HTERT RPE-1 (cell line): ENCODE measurements around the gene FREM2.

Experiments used
- in situ Hi-C: fragments of 300-500 bp; cut with MboI; formaldehyde crosslinking; loops from 4 replicates; pipeline ENCODE4 v1.14.3; 2020; ENCODE audit warnings: low sequenced_read_pairs

Gene FREM2, protein sequence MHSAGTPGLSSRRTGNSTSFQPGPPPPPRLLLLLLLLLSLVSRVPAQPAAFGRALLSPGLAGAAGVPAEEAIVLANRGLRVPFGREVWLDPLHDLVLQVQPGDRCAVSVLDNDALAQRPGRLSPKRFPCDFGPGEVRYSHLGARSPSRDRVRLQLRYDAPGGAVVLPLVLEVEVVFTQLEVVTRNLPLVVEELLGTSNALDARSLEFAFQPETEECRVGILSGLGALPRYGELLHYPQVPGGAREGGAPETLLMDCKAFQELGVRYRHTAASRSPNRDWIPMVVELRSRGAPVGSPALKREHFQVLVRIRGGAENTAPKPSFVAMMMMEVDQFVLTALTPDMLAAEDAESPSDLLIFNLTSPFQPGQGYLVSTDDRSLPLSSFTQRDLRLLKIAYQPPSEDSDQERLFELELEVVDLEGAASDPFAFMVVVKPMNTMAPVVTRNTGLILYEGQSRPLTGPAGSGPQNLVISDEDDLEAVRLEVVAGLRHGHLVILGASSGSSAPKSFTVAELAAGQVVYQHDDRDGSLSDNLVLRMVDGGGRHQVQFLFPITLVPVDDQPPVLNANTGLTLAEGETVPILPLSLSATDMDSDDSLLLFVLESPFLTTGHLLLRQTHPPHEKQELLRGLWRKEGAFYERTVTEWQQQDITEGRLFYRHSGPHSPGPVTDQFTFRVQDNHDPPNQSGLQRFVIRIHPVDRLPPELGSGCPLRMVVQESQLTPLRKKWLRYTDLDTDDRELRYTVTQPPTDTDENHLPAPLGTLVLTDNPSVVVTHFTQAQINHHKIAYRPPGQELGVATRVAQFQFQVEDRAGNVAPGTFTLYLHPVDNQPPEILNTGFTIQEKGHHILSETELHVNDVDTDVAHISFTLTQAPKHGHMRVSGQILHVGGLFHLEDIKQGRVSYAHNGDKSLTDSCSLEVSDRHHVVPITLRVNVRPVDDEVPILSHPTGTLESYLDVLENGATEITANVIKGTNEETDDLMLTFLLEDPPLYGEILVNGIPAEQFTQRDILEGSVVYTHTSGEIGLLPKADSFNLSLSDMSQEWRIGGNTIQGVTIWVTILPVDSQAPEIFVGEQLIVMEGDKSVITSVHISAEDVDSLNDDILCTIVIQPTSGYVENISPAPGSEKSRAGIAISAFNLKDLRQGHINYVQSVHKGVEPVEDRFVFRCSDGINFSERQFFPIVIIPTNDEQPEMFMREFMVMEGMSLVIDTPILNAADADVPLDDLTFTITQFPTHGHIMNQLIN (N-terminal part only)

DNA sequence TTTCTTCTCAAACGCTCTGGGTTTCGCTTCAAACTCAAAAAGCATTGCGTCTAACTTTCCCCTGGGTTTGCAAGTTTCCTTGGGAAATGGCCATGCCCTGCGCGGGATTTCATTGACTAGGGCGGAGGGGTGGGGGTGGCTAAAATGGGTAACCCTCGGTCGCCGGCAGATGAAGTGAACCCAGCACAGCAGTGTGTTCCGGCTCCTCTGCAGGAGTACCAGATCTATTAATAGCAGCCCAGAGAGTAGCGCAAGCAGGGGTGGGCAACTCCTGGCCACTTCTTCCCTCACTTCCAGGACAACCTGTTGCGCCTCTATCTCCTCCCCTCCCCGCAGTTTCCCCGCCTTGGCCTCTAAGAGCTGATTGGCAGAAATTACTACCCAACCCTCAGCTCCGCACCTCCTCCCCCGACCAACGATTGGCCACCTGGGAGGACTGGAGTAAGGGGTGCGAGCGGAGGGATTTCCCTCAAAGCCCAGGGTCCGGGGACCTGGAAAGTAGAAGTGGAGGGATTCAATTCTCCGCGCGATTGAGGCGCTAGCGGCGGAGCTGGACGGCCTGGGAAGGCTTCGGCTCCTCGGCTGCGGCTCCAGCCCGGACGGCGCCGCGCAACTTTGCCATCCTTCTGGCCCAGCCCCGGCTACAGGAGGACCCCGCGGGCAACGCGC is at the start of gene FREM2:
FREM2 (plus strand) TSS at position 501 of the 669 bp plus-strand sequence. CDS start 268 bp downstream, outside the sequence.
- in situ Hi-C loops = no loop called here

DNA sequence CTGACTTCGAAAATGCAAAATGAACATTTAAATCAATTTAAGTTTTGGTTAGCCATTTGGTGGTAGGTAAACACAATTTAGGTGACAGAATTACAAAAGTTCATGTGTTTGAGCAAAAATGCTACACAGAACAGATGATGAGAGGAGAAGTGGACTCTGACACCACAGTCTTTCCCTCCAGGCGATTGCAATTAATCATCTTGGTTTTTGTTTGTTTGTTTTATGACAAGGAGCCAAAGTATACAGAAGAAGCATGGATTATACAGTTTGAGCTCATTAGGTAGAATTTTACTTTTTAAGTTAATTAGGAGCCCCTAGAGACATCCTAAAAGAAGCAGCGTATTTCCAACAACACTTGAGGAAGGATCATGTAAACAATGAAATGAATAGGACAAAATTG is 49.3 kb upstream of the FREM2 start:
- in situ Hi-C loops = no loop called here

DNA sequence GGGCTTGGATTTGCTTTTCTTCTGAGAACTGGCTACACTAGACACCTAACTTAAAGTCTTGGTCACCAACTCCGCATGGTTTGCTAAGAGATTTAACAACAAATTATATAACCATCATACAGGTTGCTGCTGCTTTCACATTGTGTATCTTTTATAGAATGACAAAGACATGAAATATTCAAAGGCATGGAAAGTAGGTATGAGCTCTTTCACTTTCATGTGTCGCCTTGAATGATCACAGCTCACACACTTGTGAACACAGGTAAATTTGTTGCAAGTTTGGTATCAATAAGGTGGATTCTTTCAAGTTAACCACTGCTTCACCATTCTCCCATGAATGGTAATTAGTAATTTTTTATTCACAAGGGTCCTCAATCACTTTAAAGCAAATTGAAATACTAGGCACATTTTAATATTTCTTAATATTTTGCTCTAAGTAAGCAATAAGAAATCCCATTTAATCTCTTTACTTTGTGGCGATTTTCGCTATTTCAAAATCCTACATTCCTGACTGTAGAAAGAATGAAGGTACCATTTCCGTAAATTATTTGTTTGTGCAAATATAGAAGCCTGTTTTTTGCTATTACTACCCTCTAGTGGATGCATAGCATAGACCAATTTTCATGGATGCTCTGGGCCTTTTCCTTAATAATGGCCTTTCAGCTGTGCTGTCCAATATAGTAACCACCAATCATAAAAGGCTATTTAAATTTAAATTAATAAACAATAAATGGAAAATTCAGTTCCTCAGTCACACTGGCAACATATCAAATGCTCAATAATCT is 45.5 kb upstream of the FREM2 start:
- in situ Hi-C loops = no loop called here

DNA sequence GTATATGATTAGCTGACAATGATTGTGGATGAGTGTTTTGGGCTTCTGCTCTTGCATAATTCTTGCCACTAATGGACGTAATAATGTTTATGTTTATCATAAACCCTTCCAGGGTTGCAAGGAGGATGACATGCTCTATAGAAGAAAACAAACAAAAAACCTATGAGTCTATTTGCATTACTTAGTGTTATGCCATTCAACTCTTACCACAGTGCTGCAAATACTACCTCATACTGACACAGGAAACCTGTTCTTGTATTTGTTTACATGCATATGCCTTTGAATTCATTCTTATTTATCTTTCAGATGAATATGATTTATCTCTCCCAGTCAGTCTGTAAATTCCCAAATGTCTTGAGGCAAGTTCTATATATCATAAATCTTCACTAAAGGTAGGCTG is 39.6 kb upstream of the FREM2 start:
- in situ Hi-C loops = no loop called here

DNA sequence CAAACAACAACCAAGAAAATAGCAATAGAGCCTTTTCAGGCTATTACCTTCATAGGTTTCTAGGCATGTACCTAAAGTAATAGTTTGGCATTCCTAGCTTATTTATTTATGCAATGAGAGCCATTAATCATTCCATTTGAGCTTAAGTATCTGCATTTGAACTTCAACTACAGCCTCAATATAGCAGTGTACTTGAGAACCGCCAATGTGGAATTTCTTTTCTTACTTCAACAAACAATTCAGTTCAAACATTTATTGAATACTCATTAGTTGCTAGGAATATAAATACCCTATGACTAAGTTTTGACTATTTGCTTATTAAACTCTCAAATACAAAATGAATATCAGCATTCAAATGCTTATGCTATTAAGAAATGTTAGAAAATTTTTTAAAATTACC is 38.0 kb upstream of the FREM2 start:
- in situ Hi-C loops = no loop called here

DNA sequence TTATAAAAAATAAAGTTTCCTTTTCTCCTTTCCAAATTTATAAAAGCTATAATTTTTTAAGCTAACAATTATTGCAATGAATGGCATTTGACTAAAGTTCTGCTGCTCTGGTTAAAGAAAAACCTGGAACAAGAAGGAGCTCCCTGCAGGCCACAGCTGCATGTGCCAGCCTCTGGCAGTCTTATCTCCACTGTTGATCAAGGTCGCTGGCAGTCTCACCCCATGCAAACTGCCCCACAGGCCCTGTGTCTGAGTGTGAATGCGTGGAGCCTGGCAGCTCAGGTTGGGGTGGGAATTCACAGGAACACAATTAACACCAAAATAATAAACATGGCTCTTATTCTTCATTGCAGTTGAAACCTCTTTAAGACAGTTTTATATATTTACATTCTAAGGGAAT is 30.2 kb upstream of the FREM2 start:
- in situ Hi-C loops = no loop called here

DNA sequence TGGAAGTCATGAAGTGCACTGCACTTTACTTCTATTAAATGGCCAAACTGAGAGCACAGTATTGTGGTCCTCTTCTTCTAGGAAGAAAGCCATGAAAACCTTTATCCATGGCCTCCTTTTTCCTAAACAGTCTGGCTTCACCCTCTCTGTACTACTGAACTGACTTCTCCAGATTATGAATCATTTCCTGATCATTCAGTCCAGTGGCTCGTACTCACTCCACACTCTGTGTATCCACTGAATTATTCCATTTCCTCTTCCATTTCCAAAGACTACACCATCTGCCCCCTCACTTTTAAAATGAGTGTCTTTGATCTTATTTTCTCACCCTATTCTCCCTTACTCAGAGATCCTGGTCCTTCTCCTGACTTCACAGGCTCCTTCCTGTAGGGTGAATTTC is 29.7 kb upstream of the FREM2 start:
- in situ Hi-C loops = no loop called here

DNA sequence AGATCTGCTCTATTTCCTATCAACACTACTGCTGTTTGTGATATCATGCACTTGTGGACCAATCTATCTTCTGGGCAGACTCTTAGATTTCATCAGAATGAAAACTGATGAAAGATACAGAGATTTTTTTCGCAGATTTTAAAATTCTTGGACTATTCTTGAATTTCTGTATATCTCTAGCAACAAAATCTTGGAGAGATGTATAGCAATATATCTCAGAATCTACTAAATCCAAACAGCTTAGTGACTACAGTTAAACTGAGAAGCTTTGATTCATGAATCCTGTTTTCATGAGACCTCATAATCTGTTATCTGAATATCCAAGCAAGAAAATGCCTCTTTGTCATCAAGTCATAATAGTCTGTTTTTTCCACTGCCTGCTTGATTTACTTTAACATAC is 28.0 kb upstream of the FREM2 start:
- in situ Hi-C loops = no loop called here

DNA sequence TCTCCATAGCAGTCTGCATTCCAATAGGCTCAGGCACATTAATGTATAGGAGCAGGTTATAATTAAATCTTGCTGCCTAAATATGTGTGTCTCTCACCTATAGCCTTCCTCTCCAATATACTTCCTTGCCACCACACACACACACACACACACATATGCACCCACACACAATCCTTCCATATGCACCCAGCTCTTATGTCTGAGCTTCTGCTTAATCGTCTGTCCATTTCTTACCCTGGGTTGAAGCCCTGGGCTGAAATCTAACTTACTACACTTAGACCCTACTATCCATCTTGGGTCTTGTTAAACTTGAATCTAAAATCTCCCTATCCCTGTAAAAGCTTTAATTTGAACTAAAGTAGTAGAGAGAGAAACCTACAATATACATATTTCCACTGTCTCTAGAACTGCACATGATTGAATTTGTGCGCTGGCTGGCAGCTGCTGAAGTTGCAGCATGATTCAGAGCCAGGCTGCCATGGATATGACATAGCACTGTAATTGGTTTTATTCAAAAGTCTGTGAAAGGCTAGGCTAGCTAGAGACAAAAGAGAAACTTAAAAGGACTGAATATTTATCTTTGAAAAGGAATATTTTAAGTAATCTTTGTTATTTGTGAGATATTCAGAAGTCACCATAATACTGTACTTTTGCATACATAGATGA is 25.7 kb upstream of the FREM2 start:
- in situ Hi-C loops = no loop called here

DNA sequence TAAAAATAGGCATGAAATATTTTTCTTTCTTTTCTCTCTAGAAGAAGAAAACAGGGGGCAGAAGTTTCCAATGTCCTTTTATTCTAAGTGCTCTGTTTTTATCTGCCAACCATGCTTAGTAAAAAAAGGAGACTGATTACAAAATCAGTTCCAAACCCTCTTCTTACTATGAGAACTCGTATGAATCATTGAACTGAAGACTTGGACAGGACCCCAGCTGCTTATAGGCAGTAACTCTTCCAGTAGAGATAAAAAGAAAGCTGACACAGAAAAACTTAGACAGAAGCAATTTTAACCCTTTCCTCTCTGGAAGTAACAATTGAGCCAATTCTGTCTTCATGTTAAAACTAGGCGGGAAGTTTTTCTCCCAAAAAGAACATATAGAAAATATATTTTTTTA is 24.5 kb upstream of the FREM2 start:
- in situ Hi-C loops = no loop called here

DNA sequence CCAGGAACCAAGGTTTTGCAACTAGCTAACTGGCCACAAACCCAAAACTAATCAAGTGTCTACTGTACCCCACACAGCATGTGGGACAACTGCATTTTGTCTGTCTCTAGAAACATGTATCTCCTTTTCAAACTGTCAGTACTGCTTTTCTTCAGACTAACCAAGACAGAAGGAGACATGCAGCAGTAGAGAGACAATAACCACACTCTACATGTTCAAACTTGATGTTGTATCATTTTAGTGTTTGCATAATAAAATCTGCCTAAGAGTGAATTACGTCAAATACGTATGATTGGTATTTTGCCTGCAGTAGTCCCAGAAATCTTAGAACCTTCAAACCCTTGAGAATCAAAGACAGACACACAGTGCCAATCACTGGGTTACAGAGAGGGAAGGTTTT is 22.0 kb upstream of the FREM2 start:
- in situ Hi-C loops = no loop called here

DNA sequence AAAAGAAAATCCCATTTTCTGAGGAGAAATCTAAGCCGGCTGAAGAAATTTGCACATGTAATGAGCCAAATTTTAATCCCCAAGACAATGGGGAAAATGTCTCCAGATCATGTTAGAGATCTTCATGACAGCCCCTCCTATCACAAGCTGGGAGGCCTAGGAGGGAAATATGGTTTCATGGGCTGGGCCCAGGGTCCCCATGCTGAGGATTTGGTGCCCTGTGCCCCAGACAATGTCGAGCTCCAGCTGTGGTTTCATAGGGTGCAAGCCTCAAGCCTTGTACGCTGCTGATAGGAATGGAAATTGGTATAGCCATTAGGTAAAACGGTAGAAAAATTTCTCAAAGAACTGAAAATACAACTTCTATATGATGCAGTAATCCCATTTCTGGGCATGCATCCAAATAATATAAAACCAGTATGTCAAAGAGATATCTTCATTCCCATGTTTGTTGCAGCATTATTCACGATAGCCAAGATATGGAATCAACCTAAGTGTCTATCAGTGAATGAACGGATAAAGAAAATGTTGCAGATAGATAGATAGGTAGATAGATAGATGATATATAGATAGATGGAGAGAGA is 19.3 kb upstream of the FREM2 start:
- in situ Hi-C loops = no loop called here

DNA sequence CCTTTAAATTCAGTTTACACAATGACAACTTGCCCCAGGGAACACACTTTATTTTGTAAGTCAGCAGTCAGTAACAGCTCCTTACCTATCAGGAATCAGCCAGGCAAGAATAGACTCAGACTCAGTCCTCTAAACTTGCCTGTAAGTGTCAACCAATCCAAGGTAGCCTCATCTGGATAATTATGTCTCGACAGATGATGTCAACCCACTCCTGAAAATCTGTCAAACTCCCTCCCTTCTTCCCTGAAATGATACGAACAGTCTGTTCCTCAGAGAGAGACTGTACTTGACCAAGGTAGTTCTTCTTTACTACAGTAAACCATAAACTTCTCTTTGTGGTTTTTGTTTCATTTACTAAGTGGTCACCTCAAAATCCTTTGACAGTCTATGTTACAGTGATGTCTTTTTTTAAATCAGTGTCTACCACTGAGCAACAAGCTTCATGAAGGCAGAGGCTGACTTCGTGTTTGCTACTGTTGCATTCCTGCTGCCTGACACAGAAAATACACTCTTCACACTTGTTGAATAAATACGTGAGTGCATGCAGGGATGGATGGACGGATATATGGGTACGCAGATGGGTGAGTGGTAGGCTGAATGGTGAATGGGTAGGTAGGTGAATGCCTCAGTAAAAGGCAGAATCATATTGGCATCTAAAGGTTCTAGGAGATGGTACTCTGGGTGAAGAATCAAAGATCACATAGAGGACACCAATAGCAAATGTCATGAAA is 17.5 kb upstream of the FREM2 start:
- in situ Hi-C loops = no loop called here

DNA sequence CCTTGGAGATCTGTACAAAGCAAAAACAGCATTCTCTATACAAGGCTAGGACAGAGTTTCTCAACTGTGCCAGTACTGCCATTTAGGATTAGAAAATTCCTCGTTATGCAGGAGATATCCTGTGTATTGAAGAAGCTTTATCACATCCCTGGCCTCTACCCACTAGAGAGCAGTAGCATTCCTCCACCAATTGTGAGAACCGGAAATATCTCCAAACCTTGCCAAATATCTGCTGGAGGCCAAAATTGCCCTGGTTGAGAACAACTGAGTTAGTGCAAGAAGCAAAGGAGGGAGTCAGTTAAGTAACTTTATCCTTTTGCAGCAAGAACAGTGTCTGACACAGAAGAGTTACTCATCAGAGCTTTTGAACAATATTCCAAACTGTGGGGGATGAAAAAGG is 16.2 kb upstream of the FREM2 start:
- in situ Hi-C loops = no loop called here

DNA sequence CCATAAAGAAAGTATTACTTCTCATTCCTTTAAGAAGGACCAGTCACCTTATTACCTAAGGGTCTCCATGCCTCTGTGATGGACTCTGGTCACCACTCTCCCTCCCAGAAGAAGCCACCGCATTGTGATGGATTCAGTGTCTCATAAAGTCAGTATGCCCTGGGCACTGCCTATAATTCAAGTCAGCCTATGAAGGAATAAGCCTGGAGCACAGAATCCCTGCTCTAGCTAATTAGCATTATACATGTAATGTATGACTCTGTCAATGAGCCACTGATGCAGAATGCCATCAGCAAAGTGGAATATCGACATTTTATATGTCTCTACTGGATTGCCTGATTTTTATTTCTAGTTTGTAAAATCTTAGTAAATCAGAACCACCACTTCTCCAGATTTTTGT is 14.9 kb upstream of the FREM2 start:
- in situ Hi-C loops = no loop called here

DNA sequence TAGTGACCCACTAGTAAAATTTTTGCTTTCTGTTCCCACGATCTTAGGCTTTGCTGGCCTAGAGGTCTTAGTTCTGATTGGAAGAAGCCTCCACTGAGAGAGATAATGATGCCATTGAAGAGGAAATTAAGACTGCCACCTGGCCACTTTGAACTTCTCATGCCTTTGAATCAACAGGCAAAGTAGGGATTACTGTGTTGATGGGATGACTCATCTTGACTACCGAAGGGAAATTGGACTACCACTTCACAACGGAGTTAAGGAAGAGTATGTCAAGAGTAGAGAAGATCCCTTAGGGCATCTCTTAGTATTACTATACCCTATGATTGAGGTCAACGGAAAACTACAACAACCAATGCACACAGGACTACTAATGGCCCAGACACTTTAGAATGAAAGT is 12.7 kb upstream of the FREM2 start:
- in situ Hi-C loops = no loop called here

DNA sequence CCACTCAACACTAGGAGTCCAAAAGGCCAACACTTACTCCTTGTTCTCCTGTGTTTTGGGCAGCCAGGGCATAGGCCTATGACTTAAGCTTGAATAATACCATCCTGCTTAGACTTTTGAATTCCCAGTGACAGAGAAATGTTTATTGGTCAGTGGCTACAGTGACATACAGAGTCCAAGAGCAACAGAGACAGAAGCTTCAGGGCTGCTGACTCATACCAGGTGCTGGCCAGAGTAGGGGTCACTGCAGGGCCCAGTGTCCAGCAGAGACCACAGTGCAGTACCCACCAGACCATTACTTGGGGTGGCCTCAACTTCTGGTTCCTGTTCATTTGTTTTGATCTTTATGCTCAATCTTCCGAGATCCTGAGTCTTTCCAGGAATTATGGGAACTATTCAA is 6.0 kb upstream of the FREM2 start:
- in situ Hi-C loops = no loop called here

DNA sequence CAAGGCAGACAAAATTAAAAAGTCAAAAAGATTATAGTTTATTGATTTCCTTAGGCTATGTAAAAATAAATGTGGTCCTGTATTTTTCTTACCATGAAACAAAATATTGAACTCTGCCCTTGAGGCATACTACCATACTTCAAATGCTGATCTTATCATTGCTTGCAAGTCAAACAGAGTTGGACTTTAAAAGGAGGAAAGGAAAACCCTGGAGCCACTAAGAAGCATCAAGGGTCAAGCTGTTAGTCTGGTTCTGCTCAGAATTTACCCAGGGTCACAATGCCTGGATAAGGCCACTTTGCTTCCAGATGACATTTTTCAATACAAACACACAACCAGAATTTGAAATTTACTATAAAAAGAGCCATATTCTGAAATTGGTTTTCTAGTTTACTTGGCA is 2.2 kb upstream of the FREM2 start:
- in situ Hi-C loops = no loop called here

DNA sequence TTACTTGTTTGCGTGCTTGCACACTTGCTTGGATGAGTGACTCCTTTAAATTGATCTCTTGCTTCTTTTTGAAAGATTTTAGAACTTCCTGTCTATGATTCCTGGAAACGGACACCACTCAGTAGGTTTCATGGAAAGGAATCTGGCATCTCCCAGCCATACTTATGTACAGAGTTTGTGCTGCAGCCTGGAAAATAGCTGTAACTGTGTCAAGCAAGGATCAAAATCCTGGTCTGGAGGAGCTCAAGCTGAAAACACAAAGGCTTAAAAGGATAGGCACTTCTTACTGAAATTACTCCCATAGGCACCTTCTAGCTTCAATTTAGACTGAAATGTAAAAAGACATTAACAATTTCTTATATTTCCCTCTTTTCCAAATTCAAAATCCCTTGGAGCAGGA is 1.4 kb upstream of the FREM2 start:
- in situ Hi-C loops = no loop called here
